Bronchial epithelial cell (primary cell): Measurements from ENCODE around the gene TMCO4. TPM values are rescaled to one million over a fixed set of nuclear protein-coding genes. Genes with fewer than 3 reads are reported as not detected.

Experiments
- DNase-seq: peaks from one replicate; pipeline ENCODE4 v3.0.0-alpha.2; 2010; ENCODE audit warnings: low read depth
- FAIRE-seq: peaks from 2 replicates; lab custom pipeline; 2011; peaks lifted over from hg19 to GRCh38; lab: Jason Lieb, UNC
- H3K27me3 ChIP-seq: 2 replicates; pipeline ENCODE4 v1.5.1; 2011; ENCODE audit warnings: low read length; ENCODE audit not compliant: control insufficient read depth, insufficient read depth
- H3K36me3 ChIP-seq: 2 replicates; pipeline ENCODE4 v1.5.1; 2011; ENCODE audit warnings: low read length; ENCODE audit not compliant: control insufficient read depth, insufficient read depth
- H3K4me3 ChIP-seq: 2 replicates; pipeline ENCODE4 v1.5.1; 2011; ENCODE audit warnings: mild to moderate bottlenecking, low read depth, low read length, control low read depth
- total RNA-seq: library from RNA; depleted of rRNA; stranded (reverse); fragments of >200 nt; gene quantifications from 2 replicates; pipeline ENCODE4 v1.2.1, GENCODE V29; 2014
- TF ChIP-seq, protein P1 (sequence below): IDR thresholded peaks from 2 replicates; pipeline ENCODE4 v1.5.1; 2011; ENCODE audit warnings: mild to moderate bottlenecking, moderate library complexity, low read length, control low read depth, inconsistent platforms; ENCODE audit not compliant: insufficient read depth, severe bottlenecking

Gene TMCO4
- total RNA-seq, 1 donor from 2014 or later, result 2.6 TPM

DNA sequence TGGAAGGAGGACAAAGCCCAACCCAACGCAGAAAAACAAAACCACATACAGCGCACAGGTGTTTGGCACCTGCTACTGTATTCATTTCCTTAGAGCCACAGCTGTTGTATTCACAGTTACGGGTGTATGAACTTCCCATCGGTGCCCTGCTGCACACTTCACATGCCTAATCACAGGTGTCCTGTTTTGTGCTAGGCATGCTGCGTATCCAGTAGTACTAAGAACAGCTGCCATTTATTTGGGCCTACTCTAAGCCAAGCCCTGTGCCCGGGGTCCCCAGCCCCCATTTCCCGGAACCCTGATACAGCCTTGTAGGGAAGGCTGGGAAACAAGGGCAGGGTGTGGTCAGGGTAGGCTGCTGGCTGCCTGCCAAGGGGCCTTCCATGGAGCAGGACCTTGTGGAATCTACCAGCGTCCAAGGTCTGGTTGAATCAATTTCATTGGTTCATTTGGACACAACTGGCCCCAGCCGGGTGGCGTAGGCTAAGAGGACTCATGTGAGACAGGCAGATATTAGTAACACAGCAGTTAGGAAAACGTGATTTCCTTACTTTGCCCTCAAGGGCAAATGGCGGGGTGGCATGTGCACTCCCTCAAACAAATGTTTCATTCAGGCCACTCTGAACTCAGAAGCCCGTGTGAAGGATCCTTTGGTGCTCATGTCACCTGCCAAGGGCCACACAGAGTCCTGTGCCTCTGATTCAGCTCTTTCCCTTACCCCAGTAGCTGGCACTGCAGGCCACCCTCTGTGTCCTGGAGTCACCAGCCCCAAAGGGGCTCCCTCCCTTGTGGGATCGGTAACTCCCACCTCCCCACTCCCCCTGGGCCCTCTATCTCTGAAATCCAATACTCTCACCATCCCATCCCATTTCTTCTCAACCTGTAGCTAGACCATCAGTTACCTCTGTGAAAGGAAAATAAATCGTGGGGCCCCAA, 16.4 kb upstream of the TMCO4 start:
- Histone ChIP-seq H3K36me3 (no peaks in the 10 kb centered on the region), H3K27me3 (peaks cover 13% of the 10 kb centered on the region), H3K4me3 (no peak overlapping the region)
- FAIRE-seq (no peak), DNase-seq (no peak)
- TF ChIP-seq, protein P1, sequence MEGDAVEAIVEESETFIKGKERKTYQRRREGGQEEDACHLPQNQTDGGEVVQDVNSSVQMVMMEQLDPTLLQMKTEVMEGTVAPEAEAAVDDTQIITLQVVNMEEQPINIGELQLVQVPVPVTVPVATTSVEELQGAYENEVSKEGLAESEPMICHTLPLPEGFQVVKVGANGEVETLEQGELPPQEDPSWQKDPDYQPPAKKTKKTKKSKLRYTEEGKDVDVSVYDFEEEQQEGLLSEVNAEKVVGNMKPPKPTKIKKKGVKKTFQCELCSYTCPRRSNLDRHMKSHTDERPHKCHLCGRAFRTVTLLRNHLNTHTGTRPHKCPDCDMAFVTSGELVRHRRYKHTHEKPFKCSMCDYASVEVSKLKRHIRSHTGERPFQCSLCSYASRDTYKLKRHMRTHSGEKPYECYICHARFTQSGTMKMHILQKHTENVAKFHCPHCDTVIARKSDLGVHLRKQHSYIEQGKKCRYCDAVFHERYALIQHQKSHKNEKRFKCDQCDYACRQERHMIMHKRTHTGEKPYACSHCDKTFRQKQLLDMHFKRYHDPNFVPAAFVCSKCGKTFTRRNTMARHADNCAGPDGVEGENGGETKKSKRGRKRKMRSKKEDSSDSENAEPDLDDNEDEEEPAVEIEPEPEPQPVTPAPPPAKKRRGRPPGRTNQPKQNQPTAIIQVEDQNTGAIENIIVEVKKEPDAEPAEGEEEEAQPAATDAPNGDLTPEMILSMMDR, result no peak

DNA sequence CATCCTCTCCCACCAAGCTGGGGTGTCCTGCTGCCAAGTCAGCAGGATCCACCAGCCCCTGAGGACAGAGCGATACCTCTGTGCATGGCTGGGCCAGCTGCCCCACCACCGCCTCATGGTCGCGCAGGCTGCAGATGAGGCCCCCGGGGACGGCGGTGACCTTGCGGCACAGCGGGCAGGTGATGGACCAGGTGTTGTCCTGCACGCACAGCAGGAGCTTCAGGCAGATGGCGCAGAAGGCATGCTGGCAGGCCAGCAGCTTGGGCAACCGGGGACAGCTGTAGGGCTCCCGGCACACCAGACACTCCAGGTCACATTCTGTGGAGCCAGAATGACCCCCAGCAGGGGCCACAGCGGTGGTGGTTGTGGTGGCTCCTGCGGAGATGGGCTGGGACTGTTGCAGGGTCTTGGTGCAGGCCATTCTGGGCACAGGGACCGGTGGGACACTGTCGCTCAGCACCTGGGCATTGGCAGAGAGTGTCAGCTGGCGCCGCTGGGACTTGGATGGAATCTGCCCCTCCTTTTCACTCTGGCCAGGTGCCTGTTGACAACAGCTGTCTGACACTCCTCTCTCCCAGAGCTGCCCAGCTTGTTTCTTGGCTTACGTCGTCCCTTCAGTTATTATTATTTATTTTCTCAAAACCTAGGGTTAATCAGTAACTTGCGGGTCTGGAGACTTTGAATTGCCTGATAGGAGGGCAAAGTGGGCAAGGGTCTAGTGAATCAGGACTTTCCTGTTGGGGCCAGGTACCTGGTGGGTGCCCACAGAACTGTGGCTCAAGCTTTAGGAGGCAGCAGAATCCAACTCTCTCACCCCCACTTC, 15.2 kb upstream of the TMCO4 start, which contains the start of gene RNF186:
TSS of gene RNF186 (minus strand) at position 603 of the 823 bp plus-strand sequence. CDS start at position 421, 182 bp downstream.
- DNase-seq (no peak), FAIRE-seq (no peak)
- H3K27me3 ChIP-seq, result peaks cover 13% of the 10 kb centered on the region
- H3K36me3 ChIP-seq, result no peaks in the 10 kb centered on the region
- TF ChIP-seq, protein P1, result no peak
- H3K4me3 ChIP-seq, result no peak within 1 kb of the TSS

GRCh38 chr1:19814244-19814661, 14.5 kb upstream of the TMCO4 start:
- no peaks in the 10 kb centered on the region for H3K36me3 ChIP-seq
- no peak overlapping the region for H3K4me3 ChIP-seq
- FAIRE-seq, result no peak
- no peak for DNase-seq
- H3K27me3 ChIP-seq, result peaks cover 13% of the 10 kb centered on the region
- TF ChIP-seq, protein P1, result no peak

DNA sequence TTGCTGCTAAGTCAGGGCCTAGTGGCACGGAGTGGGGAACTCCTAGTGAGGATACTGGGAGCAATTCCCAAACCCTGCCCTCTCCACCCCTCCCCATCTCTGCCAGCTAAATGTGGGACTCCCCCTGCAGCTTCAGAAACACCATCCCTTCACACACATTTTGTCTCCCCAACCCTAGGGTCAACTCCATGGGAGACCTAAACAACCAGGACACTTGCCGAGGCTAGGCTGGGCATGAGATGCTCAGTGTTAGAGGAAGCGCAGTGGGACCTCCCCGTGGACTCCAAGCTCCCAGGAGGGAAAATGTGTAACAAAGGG, 13.9 kb upstream of the TMCO4 start:
- FAIRE-seq, result no peak

GRCh38 chr1:19812875-19813642, 13.3 kb upstream of the TMCO4 start:
- Histone ChIP-seq H3K36me3 (no peaks in the 10 kb centered on the region), H3K27me3 (peaks cover 13% of the 10 kb centered on the region), H3K4me3 (no peak overlapping the region)
- FAIRE-seq, result peak; percentile 89
- TF ChIP-seq, protein P1, result no peak
- no peak for DNase-seq

More for the DNA sequence above, 13.9 kb upstream of the TMCO4 start:
- H3K4me3 ChIP-seq, result no peak overlapping the region
- TF ChIP-seq, protein P1, result no peak
- H3K27me3 ChIP-seq, result peaks cover 13% of the 10 kb centered on the region
- DNase-seq, result no peak
- H3K36me3 ChIP-seq, result no peaks in the 10 kb centered on the region
